ENCODE measurements around the gene C12orf76. TPM values are rescaled to one million over a fixed set of nuclear protein-coding genes. Genes with fewer than 3 reads are reported as not detected.

C12orf76 gene
- total RNA-seq, 4 donors from 2014 or later = 9.3 to 11.0 (median 10.1) TPM; not detected in 1

- DNase-seq = no peak
- intact Hi-C loops (cut with DNase I; ENCODE audit: low total_unique reads) (no loop called here), in situ Hi-C loops (cut with MboI; ENCODE audit: low pct_ligation_motif_present in 1 of 4, low pct_unique_long_range_greater_than_20kb in 1 of 4, low sequenced_read_pairs in 3 of 4) (no loop called here)
- peak overlapping the region in 2 of 4 donors; percentile 17 to 47 for H3K27ac ChIP-seq
- peaks cover 0 to 10% (median 2%) of the 10 kb centered on the region in 4 donors for H3K4me1 ChIP-seq
- TF ChIP-seq CTCF (IDR thresholded peaks at IDR 0.05) = no peak
- no peak for TF ChIP-seq EP300 (IDR thresholded peaks at IDR 0.05; ENCODE audit: low read depth)
- TF ChIP-seq POLR2A (IDR thresholded peaks at IDR 0.05) = no peak
- TF ChIP-seq POLR2AphosphoS5 (IDR thresholded peaks at IDR 0.05) = no peak
- no peaks in the 10 kb centered on the region for H3K9me3 ChIP-seq
- no peak overlapping the region for H3K4me3 ChIP-seq
- H3K36me3 ChIP-seq = peaks cover 0 to 39% (median 19%) of the 10 kb centered on the region in 4 donors
- 90 to 93% methylated on average over 2 of the region's 2 CpGs for WGBS, 2 donors (ENCODE audit: low coverage in 1 of 2)
- H3K27me3 ChIP-seq = no peaks in the 10 kb centered on the region
Measured at GRCh38 chr12:110024051-110024450, 24.3 kb downstream of the C12orf76 start.

GRCh38 chr12:110023059-110023980 lies 25.0 kb downstream of the C12orf76 start:
- TF ChIP-seq CTCF (IDR thresholded peaks at IDR 0.05) = no peak
- TF ChIP-seq EP300 (IDR thresholded peaks at IDR 0.05; ENCODE audit: low read depth) = no peak
- TF ChIP-seq POLR2AphosphoS5 (IDR thresholded peaks at IDR 0.05) = no peak
- TF ChIP-seq POLR2A (IDR thresholded peaks at IDR 0.05) = no peak
- no peaks in the 10 kb centered on the region for H3K9me3 ChIP-seq
- H3K27ac ChIP-seq = no peak overlapping the region
- H3K4me3 ChIP-seq = no peak overlapping the region
- in situ Hi-C loops (cut with MboI; ENCODE audit: low pct_ligation_motif_present in 1 of 4, low pct_unique_long_range_greater_than_20kb in 1 of 4, low sequenced_read_pairs in 3 of 4) (no loop called here), intact Hi-C loops (cut with DNase I; ENCODE audit: low total_unique reads) (no loop called here)
- WGBS, 2 donors (ENCODE audit: low coverage in 1 of 2) = 80 to 85% methylated on average over 2 to 5 of the region's 5 CpGs
- peaks cover 0 to 10% (median 2%) of the 10 kb centered on the region in 4 donors for H3K4me1 ChIP-seq
- DNase-seq = no peak
- peaks cover 0 to 40% (median 19%) of the 10 kb centered on the region in 4 donors for H3K36me3 ChIP-seq
- H3K27me3 ChIP-seq = no peaks in the 10 kb centered on the region

- Histone ChIP-seq H3K27ac (no peak overlapping the region), H3K27me3 (no peaks in the 10 kb centered on the region), H3K36me3 (peaks cover 0 to 62% (median 22%) of the 10 kb centered on the region in 4 donors), H3K4me1 (peaks cover 0 to 10% (median 2%) of the 10 kb centered on the region in 4 donors), H3K9me3 (no peaks in the 10 kb centered on the region), H3K4me3 (no peak overlapping the region)
- no peak for DNase-seq
- intact Hi-C loops (cut with DNase I; ENCODE audit: low total_unique reads) = no loop called here
- WGBS, 2 donors (ENCODE audit: low coverage in 1 of 2) = 87 to 100% methylated on average over 1 to 4 of the region's 4 CpGs
- TF ChIP-seq EP300 (IDR thresholded peaks at IDR 0.05; ENCODE audit: low read depth) = no peak
- TF ChIP-seq POLR2A (IDR thresholded peaks at IDR 0.05) = no peak
- no peak for TF ChIP-seq CTCF (IDR thresholded peaks at IDR 0.05)
- TF ChIP-seq POLR2AphosphoS5 (IDR thresholded peaks at IDR 0.05) = no peak
- in situ Hi-C loops (cut with MboI; ENCODE audit: low pct_ligation_motif_present in 1 of 4, low pct_unique_long_range_greater_than_20kb in 1 of 4, low sequenced_read_pairs in 3 of 4) = no loop called here
Measured at GRCh38 chr12:110020956-110021355, 27.4 kb downstream of the C12orf76 start.

GRCh38 chr12:110015132-110015531 lies 33.2 kb downstream of the C12orf76 start:
- no peak for TF ChIP-seq CTCF (IDR thresholded peaks at IDR 0.05)
- no peak for TF ChIP-seq POLR2AphosphoS5 (IDR thresholded peaks at IDR 0.05)
- TF ChIP-seq EP300 (IDR thresholded peaks at IDR 0.05; ENCODE audit: low read depth) = no peak
- no peak for TF ChIP-seq POLR2A (IDR thresholded peaks at IDR 0.05)
- peaks cover 0 to 67% (median 21%) of the 10 kb centered on the region in 4 donors for H3K36me3 ChIP-seq
- intact Hi-C loops (cut with DNase I; ENCODE audit: low total_unique reads) = loop anchor here (5.0 kb wide), 1 partner anchor 1162 kb away; no protein-coding TSS in a partner anchor

More at GRCh38 chr12:110015132-110015531, 33.2 kb downstream of the C12orf76 start:
- H3K4me3 ChIP-seq = no peak overlapping the region
- H3K4me1 ChIP-seq = peaks cover 0 to 16% (median 0%) of the 10 kb centered on the region in 4 donors
- H3K27me3 ChIP-seq = no peaks in the 10 kb centered on the region
- H3K27ac ChIP-seq = no peak overlapping the region
- in situ Hi-C loops (cut with MboI; ENCODE audit: low pct_ligation_motif_present in 1 of 4, low pct_unique_long_range_greater_than_20kb in 1 of 4, low sequenced_read_pairs in 3 of 4) = no loop called here
- DNase-seq = no peak
- WGBS, 2 donors (ENCODE audit: low coverage in 1 of 2) = 37 to 46% methylated on average over 2 of the region's 2 CpGs
- H3K9me3 ChIP-seq = no peaks in the 10 kb centered on the region
